GM23338 (cell line): Measurements from ENCODE around the gene INSRR. TPM values are rescaled to one million over a fixed set of nuclear protein-coding genes. Genes with fewer than 3 reads are reported as not detected.

Source experiments
- ATAC-seq: fragments of 200-7000 bp; cut with Tn5 transposase; 3 replicates; pipeline ENCODE4 v1.9.1; 2020
- DNase-seq: peaks from one replicate; pipeline ENCODE4 v3.0.0-alpha.2; 2015; ENCODE audit warnings: low spot score
- H2AFZ ChIP-seq: fragments of 200-600 bp; sonication (generic); 2 replicates; pipeline ENCODE4 v1.8.0; 2016; ENCODE audit warnings: antibody characterized with exemption, mild to moderate bottlenecking, moderate library complexity
- H3F3A ChIP-seq: fragments of 200-600 bp; sonication (generic); replicated peaks from 2 replicates; pipeline ENCODE4 v1.8.0; 2017; ENCODE audit warnings: antibody characterized with exemption, mixed run types, low read depth
- H3K27ac ChIP-seq: fragments of 200-600 bp; sonication (generic); 2 replicates; pipeline ENCODE4 v1.6.1; 2016; ENCODE audit warnings: low read depth
- H3K27me3 ChIP-seq: fragments of 200-600 bp; sonication (generic); 2 replicates; pipeline ENCODE4 v1.8.0; 2016; ENCODE audit warnings: mild to moderate bottlenecking, mixed run types, moderate library complexity; ENCODE audit not compliant: insufficient read depth
- H3K36me3 ChIP-seq: fragments of 200-600 bp; sonication (generic); 2 replicates; pipeline ENCODE4 v1.8.0; 2016; ENCODE audit warnings: mild to moderate bottlenecking; ENCODE audit not compliant: insufficient read depth
- H3K4me1 ChIP-seq: fragments of 200-600 bp; sonication (generic); 2 replicates; pipeline ENCODE4 v1.8.0; 2016; ENCODE audit warnings: mild to moderate bottlenecking, moderate library complexity; ENCODE audit not compliant: insufficient read depth
- H3K4me2 ChIP-seq: fragments of 200-600 bp; sonication (generic); 2 replicates; pipeline ENCODE4 v1.7.1; 2017; ENCODE audit warnings: mixed run types
- H3K4me3 ChIP-seq: fragments of 200-600 bp; sonication (generic); 2 replicates; pipeline ENCODE4 v1.6.1; 2016; ENCODE audit warnings: mixed run types
- H3K79me2 ChIP-seq: fragments of 200-600 bp; sonication (generic); replicated peaks from 2 replicates; pipeline ENCODE4 v1.8.0; 2017; ENCODE audit warnings: mild to moderate bottlenecking; ENCODE audit not compliant: insufficient read depth
- H3K9me2 ChIP-seq: fragments of 200-600 bp; sonication (generic); 2 replicates; pipeline ENCODE4 v1.8.0; 2017; ENCODE audit not compliant: insufficient read depth
- H4K20me1 ChIP-seq: fragments of 200-600 bp; sonication (generic); replicated peaks from 2 replicates; pipeline ENCODE4 v1.8.0; 2017; ENCODE audit warnings: mild to moderate bottlenecking; ENCODE audit not compliant: insufficient read depth
- H3K27ac Mint-ChIP-seq: 2 replicates; pipeline ENCODE4 v1.8.0; 2020; ENCODE audit warnings: inconsistent platforms, mild to moderate bottlenecking, moderate library complexity, mixed read lengths
- H3K27me3 Mint-ChIP-seq: 3 replicates; pipeline ENCODE4 v1.8.0; 2022; ENCODE audit warnings: low read depth, mild to moderate bottlenecking, moderate library complexity, mixed read lengths, inconsistent platforms; ENCODE audit not compliant: insufficient read depth, poor library complexity
- H3K36me3 Mint-ChIP-seq: 3 replicates; pipeline ENCODE4 v1.8.0; 2021; ENCODE audit warnings: low read depth, mild to moderate bottlenecking, inconsistent platforms, moderate library complexity, mixed read lengths
- H3K4me1 Mint-ChIP-seq: 3 replicates; pipeline ENCODE4 v1.8.0; 2020; ENCODE audit warnings: mild to moderate bottlenecking, inconsistent platforms, mixed read lengths
- H3K4me3 Mint-ChIP-seq: 3 replicates; pipeline ENCODE4 v1.8.0; 2021; ENCODE audit warnings: moderate library complexity, mild to moderate bottlenecking, inconsistent platforms, mixed read lengths
- H3K9me3 Mint-ChIP-seq: 3 replicates; pipeline ENCODE4 v1.8.0; 2020; ENCODE audit warnings: moderate library complexity, mild to moderate bottlenecking, inconsistent platforms, mixed read lengths
- CREB1 ChIP-seq: fragments of 250-450 bp; sonication (Bioruptor Pico); IDR thresholded peaks from 2 replicates; pipeline ENCODE4 v1.5.0; 2020; ENCODE audit warnings: low read depth, mild to moderate bottlenecking, moderate library complexity
- CTCF ChIP-seq, 2 experiments: fragments of 200-600 bp in 1 of 2; sonication (generic) in 1 of 2; conservative IDR thresholded peaks; 2 replicates each; pipeline versions ENCODE4 v1.5.1 to v1.6.1; 2016 to 2017; ENCODE audit warnings: antibody characterized with exemption in 2 of 2, low read depth in 2 of 2, mild to moderate bottlenecking in 2 of 2, moderate library complexity in 1 of 2
- ETS1 ChIP-seq: IDR thresholded peaks from 2 replicates; pipeline ENCODE4 v1.6.1; 2016; ENCODE audit warnings: antibody characterized with exemption
- EZH2 ChIP-seq: fragments of 200-600 bp; sonication (generic); IDR thresholded peaks from one replicate; pipeline ENCODE4 v1.8.0; 2017; ENCODE audit warnings: antibody characterized with exemption, mild to moderate bottlenecking, low read depth; ENCODE audit not compliant: unreplicated experiment
- EZH2phosphoT487 ChIP-seq: fragments of 200-600 bp; sonication (generic); IDR thresholded peaks from one replicate; pipeline ENCODE4 v1.8.1; 2018; ENCODE audit warnings: antibody characterized with exemption; ENCODE audit not compliant: unreplicated experiment
- JUNB ChIP-seq: IDR thresholded peaks from one replicate; pipeline ENCODE4 v1.6.1; 2016; ENCODE audit warnings: antibody characterized with exemption; ENCODE audit not compliant: unreplicated experiment
- NANOG ChIP-seq: IDR thresholded peaks from 2 replicates; pipeline ENCODE4 v1.6.1; 2016; ENCODE audit warnings: antibody characterized with exemption, borderline replicate concordance
- POLR2AphosphoS5 ChIP-seq: IDR thresholded peaks from 2 replicates; pipeline ENCODE4 v1.6.1; 2016; ENCODE audit warnings: antibody characterized with exemption, low read depth
- REST ChIP-seq: IDR thresholded peaks from one replicate; pipeline ENCODE4 v1.6.1; 2018; ENCODE audit warnings: antibody characterized with exemption; ENCODE audit not compliant: unreplicated experiment
- STAT1 ChIP-seq: IDR thresholded peaks from one replicate; pipeline ENCODE4 v1.6.1; 2016; ENCODE audit warnings: antibody characterized with exemption; ENCODE audit not compliant: unreplicated experiment
- ZNF114 ChIP-seq: fragments of 250-450 bp; sonication (Bioruptor Pico); IDR thresholded peaks from 2 replicates; pipeline ENCODE4 v1.5.0; 2020; ENCODE audit warnings: mild to moderate bottlenecking, moderate library complexity
- ZNF331 ChIP-seq: fragments of 250-450 bp; sonication (Bioruptor Pico); IDR thresholded peaks from 2 replicates; pipeline ENCODE4 v1.5.0; 2020; ENCODE audit warnings: low read depth, mild to moderate bottlenecking, moderate library complexity
- ZNF462 ChIP-seq: fragments of 250-450 bp; sonication (Bioruptor Pico); IDR thresholded peaks from 2 replicates; pipeline ENCODE4 v1.5.0; 2020; ENCODE audit warnings: mild to moderate bottlenecking, moderate library complexity
- polyA plus RNA-seq: library from polyadenylated mRNA; unstranded; fragments of >200 nt; fragmentation: Nextera tagmentation; extraction: Ambion mirVana; gene quantifications from 2 replicates; pipeline ENCODE4 v1.2.1, GENCODE V29; 2016
- total RNA-seq: library from RNA; depleted of rRNA; stranded (reverse); fragments of >200 nt; shearing (Covaris generic); gene quantifications from 2 replicates; pipeline ENCODE4 v1.2.3, GENCODE V29; 2014

The INSRR gene
- total and polyA plus RNA-seq, 2 experiments from 2014 or later = not detected

- Mint-ChIP-seq H3K4me1 (peaks cover 50% of the 10 kb centered on the region), H3K36me3 (no peaks in the 10 kb centered on the region; the same call in 2 of the 3 replicates), H3K27me3 (peaks cover 49% of the 10 kb centered on the region), H3K27ac (no peak overlapping the region), H3K4me3 (no peak overlapping the region), H3K9me3 (no peaks in the 10 kb centered on the region)
- ATAC-seq (no peak), DNase-seq (no peak)
- peak overlapping the region; percentile 45; the same call in 1 of the 2 replicates for H3K4me3 ChIP-seq
- H3K27ac ChIP-seq = no peak overlapping the region
- no peaks in the 10 kb centered on the region for H3K9me2 ChIP-seq
- no peak overlapping the region for H2AFZ ChIP-seq
- H3K4me1 ChIP-seq = peaks cover 20% of the 10 kb centered on the region; the same call in 1 of the 2 replicates
- TF ChIP-seq CTCF (conservative IDR thresholded peaks at IDR 0.05; ENCODE audit: low read depth in 2 of 2) (no peak), ZNF114 (CRISPR knock-in tag) (no peak), ETS1 (no peak), REST (no peak), NANOG (no peak), STAT1 (no peak), CREB1 (CRISPR knock-in tag) (no peak), ZNF462 (CRISPR knock-in tag) (no peak), POLR2AphosphoS5 (no peak), EZH2 (no peak), JUNB (no peak), EZH2phosphoT487 (no peak), ZNF331 (CRISPR knock-in tag) (no peak)
- no peaks in the 10 kb centered on the region for H3F3A ChIP-seq
- no peaks in the 10 kb centered on the region for H3K79me2 ChIP-seq
- no peaks in the 10 kb centered on the region; the same call in 1 of the 2 replicates for H4K20me1 ChIP-seq
- no peaks in the 10 kb centered on the region for H3K36me3 ChIP-seq
- peaks cover 66% of the 10 kb centered on the region for H3K27me3 ChIP-seq
- H3K4me2 ChIP-seq = peak overlapping the region; percentile 75
These were observed 28.8 kb upstream of the INSRR start for GRCh38 chr1:156887734-156888133.
